Measurements from ENCODE around the gene RNF225. TPM values are rescaled to one million over a fixed set of nuclear protein-coding genes. Genes with fewer than 3 reads are reported as not detected.

The RNF225 gene
- total and polyA plus RNA-seq, 12 donors, result not detected

DNA sequence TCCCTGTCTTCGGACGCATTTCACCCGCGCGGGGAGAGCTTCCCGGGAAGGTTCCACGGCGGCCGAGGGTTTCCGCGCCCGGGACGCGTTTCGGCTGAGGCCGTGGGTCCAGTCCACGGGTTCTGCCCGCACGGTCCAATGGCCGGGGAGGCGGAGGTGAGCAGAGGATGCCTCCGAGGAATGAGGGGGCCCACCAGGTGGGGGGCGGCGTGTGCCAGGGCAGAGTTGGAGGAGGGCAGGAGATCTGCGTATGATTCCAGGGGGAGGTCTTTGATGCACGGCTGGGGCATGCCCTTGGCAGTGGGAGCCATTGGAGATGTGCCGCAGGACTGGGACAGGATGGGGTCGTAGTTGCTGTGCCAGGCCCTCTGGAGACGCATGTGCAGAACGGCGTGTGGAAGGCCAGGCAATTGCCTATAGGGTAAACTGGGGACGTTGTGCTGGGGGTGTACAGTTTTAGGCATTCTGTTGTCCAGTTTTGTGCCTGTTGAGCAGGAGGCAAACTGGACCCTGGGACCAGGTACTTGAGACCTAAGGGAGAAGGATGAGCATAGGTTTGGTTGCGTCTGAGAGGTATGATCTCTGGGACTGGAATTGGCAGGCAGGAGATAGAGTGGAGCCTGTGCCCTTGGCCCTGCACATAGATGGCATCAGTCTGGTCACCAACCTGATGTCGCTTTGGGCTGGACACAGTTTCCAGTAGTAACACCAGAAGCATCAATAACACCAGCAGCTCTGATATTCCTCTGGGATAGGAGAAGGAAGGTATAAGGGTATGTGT lies 13.7 kb downstream of the RNF225 start:
- intact Hi-C loops (cut with DNase I), result no loop called here
- Histone ChIP-seq H3K27ac (peak overlapping the region; percentile 11 to 96 (median 87)), H3K36me3 (replicated peaks in 1 of 2) (no peaks in the 10 kb centered on the region), H3K27me3 (no peaks in the 10 kb centered on the region), H3K4me3 (peak overlapping the region; percentile 75 to 90 (median 76)), H3K4me1 (replicated peaks in 1 of 2) (peaks cover 3 to 19% of the 10 kb centered on the region in 2 donors), H3K9me3 (replicated peaks in 1 of 3) (no peaks in the 10 kb centered on the region)
- 2 to 33% (median 7%) methylated on average over 1 to 34 of the region's 34 CpGs for WGBS, 4 donors
- no peak for TF ChIP-seq POLR2A (IDR thresholded peaks at IDR 0.05)
- no peak for TF ChIP-seq CTCF (IDR thresholded peaks at IDR 0.05)
- peak in 5 of 7 donors; percentile 28 to 62 (median 42) for DNase-seq

- Histone ChIP-seq H3K4me3 (no peak overlapping the region), H3K36me3 (replicated peaks in 1 of 2) (peaks cover 0 to 39% of the 10 kb centered on the region in 2 donors), H3K27ac (no peak overlapping the region), H3K9me3 (replicated peaks in 1 of 3) (no peaks in the 10 kb centered on the region), H3K4me1 (replicated peaks in 1 of 2) (no peaks in the 10 kb centered on the region), H3K27me3 (no peaks in the 10 kb centered on the region)
- intact Hi-C loops (cut with DNase I), result no loop called here
- no peak for TF ChIP-seq POLR2A (IDR thresholded peaks at IDR 0.05)
- TF ChIP-seq CTCF (IDR thresholded peaks at IDR 0.05), result no peak
- DNase-seq, result no peak
- 94 to 97% (median 96%) methylated on average over 3 to 5 of the region's 5 CpGs for WGBS, 4 donors
Observed at GRCh38 chr19:58416604-58417003, 21.1 kb downstream of the RNF225 start.

- DNase-seq, result no peak
Observed at GRCh38 chr19:58417071-58417470, 21.6 kb downstream of the RNF225 start.

GRCh38 chr19:58428617-58429016 lies 33.2 kb downstream of the RNF225 start:
- TF ChIP-seq CTCF (IDR thresholded peaks at IDR 0.05) (no peak), POLR2A (IDR thresholded peaks at IDR 0.05) (no peak)
- Histone ChIP-seq H3K27me3 (no peaks in the 10 kb centered on the region), H3K4me1 (replicated peaks in 1 of 2) (no peaks in the 10 kb centered on the region), H3K4me3 (no peak overlapping the region), H3K27ac (no peak overlapping the region), H3K9me3 (replicated peaks in 1 of 3) (peaks cover 4 to 43% (median 10%) of the 10 kb centered on the region in 3 donors), H3K36me3 (replicated peaks in 1 of 2) (no peaks in the 10 kb centered on the region)
- WGBS, 4 donors, result 45 to 100% (median 64%) methylated on average over 1 of the region's 1 CpG
- intact Hi-C loops (cut with DNase I), result no loop called here
- DNase-seq, result no peak

More at GRCh38 chr19:58417071-58417470, 21.6 kb downstream of the RNF225 start:
- TF ChIP-seq POLR2A (IDR thresholded peaks at IDR 0.05), result no peak
- no peak for TF ChIP-seq CTCF (IDR thresholded peaks at IDR 0.05)
- Histone ChIP-seq H3K4me1 (replicated peaks in 1 of 2) (no peaks in the 10 kb centered on the region), H3K4me3 (no peak overlapping the region), H3K27ac (no peak overlapping the region), H3K9me3 (replicated peaks in 1 of 3) (no peaks in the 10 kb centered on the region), H3K36me3 (replicated peaks in 1 of 2) (peaks cover 0 to 39% of the 10 kb centered on the region in 2 donors), H3K27me3 (no peaks in the 10 kb centered on the region)
- 92 to 100% (median 97%) methylated on average over 7 of the region's 7 CpGs for WGBS, 4 donors
- intact Hi-C loops (cut with DNase I), result no loop called here
